NCI-H345 treated with DMSO at 0.1 percent for 48 hours (cell line): ENCODE data around the gene STK25.
A peak's percentile ranks its signal among the peaks of the same experiment; 100 is the strongest.
"Not testable (repeated sequence)": the region's sequence is repeated elsewhere in the genome, so short reads cannot be mapped to it uniquely, and the experiment has no call there.

Source experiments
- DNase-seq: peaks from one replicate; lab custom pipeline; 2025; ENCODE audit not compliant: unreplicated experiment; lab: John Stamatoyannopoulos, UW

Gene STK25

GRCh38 chr2:241511091-241511741, 2.8 kb upstream of the STK25 start:
- DNase-seq, result no peak

- DNase-seq, result no peak
These were observed 886 bp upstream of the STK25 start for GRCh38 chr2:241509155-241509784.

- DNase-seq, result no peak
These were observed 749 bp downstream of the STK25 start for GRCh38 chr2:241507430-241508239.

DNA sequence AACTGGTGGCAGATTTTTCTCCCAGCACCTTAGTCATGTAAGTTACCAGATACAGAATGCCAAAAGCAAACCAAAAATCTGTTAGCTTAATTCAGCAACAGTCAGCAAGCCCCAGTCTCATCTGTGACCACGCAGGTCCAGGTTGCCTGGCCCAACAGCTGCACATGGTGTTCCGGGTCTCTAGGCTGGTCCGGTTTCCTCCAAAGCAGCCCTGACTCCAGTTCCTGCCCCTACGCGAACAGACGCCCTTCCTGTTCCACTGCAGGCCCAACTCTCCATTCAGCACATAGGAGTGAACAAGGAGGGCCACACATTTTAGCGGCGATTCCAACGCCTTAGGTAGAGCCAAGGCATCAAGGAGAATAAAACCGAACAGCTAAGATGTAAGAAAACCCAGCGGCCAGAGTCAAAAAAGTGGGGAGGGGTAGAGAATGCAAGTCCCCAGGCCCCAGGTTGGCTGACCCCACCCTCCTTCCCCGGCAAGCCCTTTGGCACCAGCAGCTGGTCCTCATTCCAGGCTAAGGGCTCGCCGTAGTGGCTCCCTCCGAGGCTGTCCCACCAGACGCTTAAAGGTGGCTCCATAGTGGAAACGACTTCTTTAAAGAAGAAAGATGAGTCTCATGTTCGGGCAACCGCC, 1.5 kb downstream of the STK25 start:
- DNase-seq, result no peak

DNA sequence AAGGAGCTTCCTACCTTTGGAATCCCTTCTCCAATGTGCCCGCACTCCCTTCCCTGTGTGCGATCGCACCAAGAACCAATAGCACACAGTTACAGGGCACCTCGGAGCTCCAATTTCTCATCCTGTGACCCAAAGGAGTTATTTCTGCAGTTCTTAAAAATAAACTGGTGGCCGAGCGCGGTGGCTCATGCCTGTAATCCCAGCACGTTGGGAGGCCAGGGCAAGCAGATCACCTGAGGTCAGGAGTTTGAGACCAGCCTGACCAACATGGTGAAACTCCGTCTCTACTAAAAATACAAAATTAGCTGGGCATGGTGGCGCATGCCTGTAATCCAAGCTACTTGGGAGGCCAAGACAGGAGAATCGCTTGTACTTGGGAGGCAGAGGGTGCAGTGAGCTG, 2.1 kb downstream of the STK25 start:
- DNase-seq, result not testable (repeated sequence)

DNA sequence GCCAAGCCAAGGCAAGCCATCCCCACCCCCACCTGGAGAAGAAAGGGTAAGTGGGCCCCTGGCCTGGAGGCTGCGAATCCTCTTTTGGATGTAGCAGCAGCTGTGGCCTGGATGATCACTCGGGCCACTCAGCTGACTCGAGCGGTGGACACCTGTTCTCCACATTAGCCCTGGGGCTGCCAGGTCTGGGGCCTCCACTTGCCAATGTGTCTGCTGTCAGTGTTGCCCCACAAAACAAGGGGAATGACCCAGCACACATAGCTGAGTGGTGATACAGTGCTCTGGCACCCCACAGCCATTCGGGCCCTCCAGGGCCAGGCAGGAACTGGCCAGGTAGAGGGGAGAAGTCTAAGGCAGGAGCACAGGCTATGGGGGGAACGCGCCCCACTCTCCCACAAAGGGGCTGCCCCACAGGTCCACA, 2.6 kb downstream of the STK25 start:
- DNase-seq, result no peak

DNA sequence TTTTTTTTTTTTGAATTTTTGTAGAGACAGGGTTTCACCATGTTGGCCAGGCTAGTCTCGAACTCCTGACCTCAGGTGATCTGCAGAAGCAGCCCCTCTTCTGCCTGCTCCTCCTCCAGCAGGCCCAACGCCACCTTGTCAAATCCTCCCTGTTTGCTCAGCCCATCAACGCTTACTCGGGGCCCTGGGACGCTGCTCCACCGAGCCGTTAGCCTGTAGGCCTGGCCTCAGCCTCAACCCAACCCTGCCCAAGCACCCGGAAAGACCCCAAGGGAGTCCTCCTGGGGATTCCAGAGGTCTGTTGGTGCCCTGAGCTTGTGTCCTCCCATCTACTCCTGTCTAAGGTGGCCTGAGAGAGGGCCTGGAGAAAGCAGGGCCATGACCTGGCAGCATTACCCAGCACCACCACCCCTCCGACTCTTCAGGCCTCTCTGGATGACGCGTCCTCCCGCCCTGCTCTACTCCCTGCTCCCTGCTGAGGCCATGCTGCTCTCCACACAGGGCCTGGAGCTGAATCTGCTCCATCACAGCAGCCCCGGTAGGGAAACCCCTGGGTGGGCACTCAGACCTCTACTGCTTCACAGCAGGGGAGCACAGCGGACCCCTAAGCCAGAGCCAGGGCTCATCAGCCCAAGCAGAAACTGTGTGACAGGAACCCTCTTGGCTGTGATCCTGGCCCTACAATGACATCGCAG, 3.2 kb downstream of the STK25 start:
- DNase-seq, result no peak

GRCh38 chr2:241503776-241504392, 4.5 kb downstream of the STK25 start:
- DNase-seq, result no peak

GRCh38 chr2:241502281-241502680, 6.1 kb downstream of the STK25 start:
- no peak for DNase-seq

DNA sequence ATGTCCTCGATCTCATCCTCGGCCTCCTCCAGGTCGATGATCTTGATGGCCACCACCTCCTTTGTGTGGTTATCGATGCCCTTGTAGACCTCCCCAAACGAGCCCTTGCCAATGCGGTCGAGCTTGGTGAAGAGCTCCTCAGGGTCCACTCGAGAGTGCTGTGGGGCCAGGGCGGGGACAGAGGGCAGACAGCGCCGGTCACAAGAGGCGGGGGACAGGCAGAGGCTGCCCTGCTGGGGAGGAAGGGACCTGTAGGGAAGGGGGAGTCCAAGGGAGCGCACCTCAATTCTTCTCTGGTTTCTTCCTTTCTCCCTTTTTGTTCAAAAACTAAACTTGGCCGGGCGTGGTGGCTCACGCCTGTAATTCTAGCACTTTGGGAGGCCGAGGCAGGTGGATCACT, 6.8 kb downstream of the STK25 start:
- no peak for DNase-seq

GRCh38 chr2:241501099-241501541, 7.3 kb downstream of the STK25 start:
- DNase-seq, result no peak

DNA sequence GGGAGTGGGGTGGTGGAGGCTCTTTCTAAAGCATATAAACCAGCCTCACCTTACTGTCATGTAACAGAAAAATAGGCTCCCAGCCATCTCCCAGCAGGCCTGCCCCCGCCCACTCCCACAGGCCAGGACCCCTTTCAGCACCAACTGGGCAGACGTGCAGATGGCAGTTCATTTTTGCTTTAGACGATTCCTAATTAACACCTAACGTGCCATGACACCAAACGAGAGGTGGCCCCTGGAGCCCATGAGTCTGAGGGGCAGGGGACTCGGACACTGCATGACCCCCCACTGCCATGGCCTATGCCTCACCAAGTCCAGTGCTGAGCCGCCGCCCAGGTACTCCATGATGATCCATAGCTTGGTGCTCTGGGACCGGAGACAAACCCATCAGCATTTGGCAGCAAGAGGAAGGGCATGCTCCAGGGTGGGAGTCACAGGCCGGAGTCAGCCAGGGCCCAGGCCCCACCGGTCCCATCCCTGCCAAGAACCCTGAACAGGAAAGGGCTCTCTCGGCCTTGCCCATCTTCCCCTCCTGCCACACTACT, 7.9 kb downstream of the STK25 start:
- no peak for DNase-seq

- no peak for DNase-seq
These were observed 8.4 kb downstream of the STK25 start for GRCh38 chr2:241500016-241500415.

GRCh38 chr2:241499146-241499965, 9.0 kb downstream of the STK25 start:
- peak; percentile 90 for DNase-seq

GRCh38 chr2:241498115-241499070, 10.0 kb downstream of the STK25 start:
- no peak for DNase-seq

DNA sequence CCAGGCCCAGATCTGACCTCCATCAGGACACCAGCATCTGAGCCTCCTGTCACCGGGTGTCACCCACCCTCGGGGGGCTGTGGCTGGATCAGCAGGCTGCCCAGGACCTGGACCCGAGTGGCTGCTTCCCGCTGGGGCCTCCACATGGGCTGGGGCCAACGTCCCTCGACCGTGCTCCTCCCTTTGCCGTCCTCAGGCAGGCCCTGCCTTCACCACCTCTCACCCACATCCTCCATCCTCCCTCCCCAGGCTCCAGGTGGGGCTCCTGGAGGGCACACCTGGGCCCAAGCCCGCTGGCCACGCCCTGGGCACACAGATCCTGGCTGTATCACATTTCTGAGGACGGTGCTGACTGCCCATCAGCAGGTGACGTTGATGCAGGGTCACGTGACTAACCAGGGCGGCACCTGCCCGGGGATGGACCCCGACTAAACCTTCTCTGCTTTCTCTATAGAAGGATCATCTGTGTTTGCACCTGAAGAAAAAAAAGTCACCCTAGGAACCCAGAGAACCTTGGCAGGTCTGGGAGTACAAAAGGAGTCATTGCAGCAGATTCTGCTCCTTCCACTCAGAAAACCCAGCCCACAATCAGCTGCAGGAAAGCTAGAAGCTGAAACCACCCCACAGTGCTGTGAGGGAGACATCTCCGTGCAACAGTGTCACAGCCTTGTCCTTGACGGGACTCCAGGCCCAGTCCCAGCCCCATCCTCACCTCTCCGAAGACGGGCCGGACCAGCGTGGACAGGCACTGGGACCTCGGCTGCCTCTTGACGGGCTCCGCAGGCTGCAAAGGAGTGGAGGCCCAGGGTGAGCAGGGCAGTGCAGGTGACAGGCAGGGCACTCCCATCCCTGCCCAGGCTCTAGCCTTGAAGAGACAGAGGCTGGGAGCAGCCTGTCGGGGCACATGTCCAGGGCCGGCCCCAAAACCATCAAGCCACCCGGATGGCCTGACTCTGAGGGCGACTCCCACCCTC, 11.2 kb downstream of the STK25 start:
- DNase-seq, result no peak
